ENCODE measurements around the gene GART. TPM values are rescaled to one million over a fixed set of nuclear protein-coding genes. Genes with fewer than 3 reads are reported as not detected.

Gene GART
- total RNA-seq, 4 donors from 2014 or later, result 38.7 to 147 (median 88.7) TPM

DNA sequence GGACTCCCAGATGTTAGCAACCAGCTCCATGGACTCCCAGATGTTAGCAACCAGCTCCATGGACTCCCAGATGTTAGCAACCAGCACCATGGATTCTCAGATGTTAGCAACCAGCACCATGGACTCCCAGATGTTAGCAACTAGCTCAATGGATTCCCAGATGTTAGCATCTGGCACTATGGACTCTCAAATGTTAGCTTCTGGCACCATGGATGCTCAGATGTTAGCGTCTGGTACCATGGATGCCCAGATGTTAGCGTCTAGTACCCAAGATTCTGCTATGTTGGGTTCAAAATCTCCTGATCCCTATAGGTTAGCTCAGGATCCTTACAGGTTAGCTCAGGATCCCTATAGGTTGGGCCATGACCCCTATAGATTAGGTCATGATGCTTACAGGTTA is 9.7 kb upstream of the GART start:
- DNase-seq, result no peak
- no peaks in the 10 kb centered on the region for H3K9me3 ChIP-seq
- no peaks in the 10 kb centered on the region for H3K27me3 ChIP-seq
- no peak overlapping the region for H3K4me3 ChIP-seq
- H3K27ac ChIP-seq, result no peak overlapping the region
- TF ChIP-seq, protein P1, sequence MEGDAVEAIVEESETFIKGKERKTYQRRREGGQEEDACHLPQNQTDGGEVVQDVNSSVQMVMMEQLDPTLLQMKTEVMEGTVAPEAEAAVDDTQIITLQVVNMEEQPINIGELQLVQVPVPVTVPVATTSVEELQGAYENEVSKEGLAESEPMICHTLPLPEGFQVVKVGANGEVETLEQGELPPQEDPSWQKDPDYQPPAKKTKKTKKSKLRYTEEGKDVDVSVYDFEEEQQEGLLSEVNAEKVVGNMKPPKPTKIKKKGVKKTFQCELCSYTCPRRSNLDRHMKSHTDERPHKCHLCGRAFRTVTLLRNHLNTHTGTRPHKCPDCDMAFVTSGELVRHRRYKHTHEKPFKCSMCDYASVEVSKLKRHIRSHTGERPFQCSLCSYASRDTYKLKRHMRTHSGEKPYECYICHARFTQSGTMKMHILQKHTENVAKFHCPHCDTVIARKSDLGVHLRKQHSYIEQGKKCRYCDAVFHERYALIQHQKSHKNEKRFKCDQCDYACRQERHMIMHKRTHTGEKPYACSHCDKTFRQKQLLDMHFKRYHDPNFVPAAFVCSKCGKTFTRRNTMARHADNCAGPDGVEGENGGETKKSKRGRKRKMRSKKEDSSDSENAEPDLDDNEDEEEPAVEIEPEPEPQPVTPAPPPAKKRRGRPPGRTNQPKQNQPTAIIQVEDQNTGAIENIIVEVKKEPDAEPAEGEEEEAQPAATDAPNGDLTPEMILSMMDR (IDR thresholded peaks at IDR 0.05), result no peak
- no peak for TF ChIP-seq POLR2A (IDR thresholded peaks at IDR 0.05)
- intact Hi-C loops (cut with DNase I), result no loop called here
- peaks cover 0 to 37% (median 8%) of the 10 kb centered on the region in 3 donors for H3K4me1 ChIP-seq
- WGBS, 2 donors, result 100% methylated on average over 1 of the region's 2 CpGs; no CpG with 5 or more reads in 1 of the 2 donors
- peaks cover 30 to 100% (median 59%) of the 10 kb centered on the region in 3 donors for H3K36me3 ChIP-seq

GRCh38 chr21:33550772-33551660 is 9.1 kb upstream of the GART start:
- TF ChIP-seq, protein P1 (IDR thresholded peaks at IDR 0.05), result no peak
- TF ChIP-seq POLR2A (IDR thresholded peaks at IDR 0.05), result no peak
- intact Hi-C loops (cut with DNase I), result no loop called here
- H3K4me1 ChIP-seq, result peaks cover 0 to 37% (median 8%) of the 10 kb centered on the region in 3 donors
- H3K4me3 ChIP-seq, result no peak overlapping the region
- H3K27ac ChIP-seq, result no peak overlapping the region
- no peak for DNase-seq
- H3K27me3 ChIP-seq, result no peaks in the 10 kb centered on the region
- H3K36me3 ChIP-seq, result peaks cover 30 to 99% (median 62%) of the 10 kb centered on the region in 3 donors
- H3K9me3 ChIP-seq, result no peaks in the 10 kb centered on the region
- 91 to 100% methylated on average over 11 to 14 of the region's 23 CpGs for WGBS, 2 donors

GRCh38 chr21:33549848-33550771 is 8.2 kb upstream of the GART start:
- no peak overlapping the region for H3K27ac ChIP-seq
- no peaks in the 10 kb centered on the region for H3K27me3 ChIP-seq
- H3K4me3 ChIP-seq, result no peak overlapping the region
- H3K4me1 ChIP-seq, result peaks cover 0 to 37% (median 3%) of the 10 kb centered on the region in 3 donors
- H3K9me3 ChIP-seq, result no peaks in the 10 kb centered on the region
- WGBS, 2 donors, result 95 to 100% methylated on average over 8 to 13 of the region's 19 CpGs
- H3K36me3 ChIP-seq, result peaks cover 30 to 90% (median 60%) of the 10 kb centered on the region in 3 donors
- no peak for TF ChIP-seq POLR2A (IDR thresholded peaks at IDR 0.05)
- TF ChIP-seq, protein P1 (IDR thresholded peaks at IDR 0.05), result no peak
- intact Hi-C loops (cut with DNase I), result no loop called here
- DNase-seq, result no peak

GRCh38 chr21:33546086-33546485 is 4.2 kb upstream of the GART start:
- no peak for TF ChIP-seq POLR2A (IDR thresholded peaks at IDR 0.05)
- TF ChIP-seq, protein P1 (IDR thresholded peaks at IDR 0.05), result no peak
- Histone ChIP-seq H3K36me3 (peaks cover 11 to 50% (median 30%) of the 10 kb centered on the region in 3 donors), H3K27ac (no peak overlapping the region), H3K4me3 (no peak overlapping the region), H3K9me3 (no peaks in the 10 kb centered on the region), H3K4me1 (peaks cover 6 to 45% (median 11%) of the 10 kb centered on the region in 3 donors), H3K27me3 (no peaks in the 10 kb centered on the region)
- no peak for DNase-seq
- intact Hi-C loops (cut with DNase I), result no loop called here
- WGBS, 2 donors, result 59 to 60% methylated on average over 3 of the region's 3 CpGs

Measured in esophagus squamous epithelium (tissue), 5 donors.